CD1c-positive myeloid dendritic cell (primary cell): ENCODE measurements around the gene RALGPS1.

Experiments
- DNase-seq: peaks from one replicate; pipeline ENCODE4 v3.0.0-alpha.2; 2016; ENCODE audit errors: extremely low spot score

RALGPS1 gene

DNA sequence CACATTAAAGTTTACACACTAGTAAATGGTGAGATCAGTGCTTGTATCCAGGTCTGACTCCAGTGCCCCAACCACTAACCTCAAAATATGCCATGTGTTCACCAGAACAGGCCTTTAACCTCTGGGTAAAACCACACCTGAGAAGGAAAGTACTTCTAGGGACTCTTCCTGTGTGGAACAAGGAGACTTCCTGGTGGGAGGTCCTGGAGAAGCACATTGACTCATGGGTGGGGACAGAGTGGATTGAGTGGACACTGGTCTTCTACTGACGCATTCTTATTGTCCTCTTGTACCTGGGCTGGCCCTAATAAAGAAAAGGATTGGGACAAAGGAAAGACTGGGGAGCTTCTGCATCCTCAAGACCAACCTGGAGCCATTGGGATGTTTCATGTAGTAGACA is 164.4 kb downstream of the RALGPS1 start:
- no peak for DNase-seq

GRCh38 chr9:127079446-127080140 is 165.0 kb downstream of the RALGPS1 start:
- no peak for DNase-seq

DNA sequence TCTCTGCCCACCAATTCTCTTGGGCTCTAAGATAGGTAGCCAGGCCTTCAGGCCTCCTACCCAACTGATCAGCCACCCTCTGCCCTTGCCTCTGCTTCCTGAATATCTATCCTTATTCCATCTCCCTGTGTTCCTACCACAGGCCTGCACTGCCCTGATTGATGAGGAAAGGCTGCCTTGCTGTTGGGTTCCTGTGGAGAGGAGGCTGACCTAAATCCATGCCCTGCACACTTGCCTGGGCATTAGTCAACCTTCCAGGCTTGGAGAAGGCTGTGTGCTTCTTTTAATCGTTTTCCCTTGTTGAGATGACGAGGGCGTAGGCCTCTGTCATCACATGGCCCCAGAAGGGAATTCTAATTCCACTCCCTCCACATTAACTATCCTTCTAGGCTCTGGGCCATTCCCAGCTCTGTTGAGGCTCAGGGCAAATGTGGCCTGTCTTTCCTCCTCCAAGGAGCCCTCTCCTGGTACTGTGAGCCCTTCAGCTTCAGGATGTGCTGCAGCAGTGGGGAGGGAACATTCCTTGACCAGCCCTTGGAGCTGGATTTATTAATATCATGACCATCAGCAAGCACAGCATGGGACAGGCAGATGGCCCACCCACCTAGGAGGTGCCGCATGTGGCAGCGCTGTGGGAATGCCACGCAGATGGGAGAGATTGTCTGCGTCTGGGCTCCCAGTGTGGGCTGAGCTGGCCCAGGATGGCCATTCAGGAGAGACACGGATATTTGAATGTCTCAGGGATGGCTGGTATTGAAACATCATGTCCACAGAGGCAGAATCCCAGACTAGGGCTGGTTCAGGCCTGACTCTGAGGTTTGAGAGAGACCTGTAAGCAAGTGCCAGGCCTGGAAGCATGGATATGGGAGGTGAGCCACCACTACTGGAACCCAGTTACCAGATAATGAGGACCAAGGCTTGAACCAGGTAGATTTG is 166.9 kb downstream of the RALGPS1 start:
- DNase-seq: no peak

DNA sequence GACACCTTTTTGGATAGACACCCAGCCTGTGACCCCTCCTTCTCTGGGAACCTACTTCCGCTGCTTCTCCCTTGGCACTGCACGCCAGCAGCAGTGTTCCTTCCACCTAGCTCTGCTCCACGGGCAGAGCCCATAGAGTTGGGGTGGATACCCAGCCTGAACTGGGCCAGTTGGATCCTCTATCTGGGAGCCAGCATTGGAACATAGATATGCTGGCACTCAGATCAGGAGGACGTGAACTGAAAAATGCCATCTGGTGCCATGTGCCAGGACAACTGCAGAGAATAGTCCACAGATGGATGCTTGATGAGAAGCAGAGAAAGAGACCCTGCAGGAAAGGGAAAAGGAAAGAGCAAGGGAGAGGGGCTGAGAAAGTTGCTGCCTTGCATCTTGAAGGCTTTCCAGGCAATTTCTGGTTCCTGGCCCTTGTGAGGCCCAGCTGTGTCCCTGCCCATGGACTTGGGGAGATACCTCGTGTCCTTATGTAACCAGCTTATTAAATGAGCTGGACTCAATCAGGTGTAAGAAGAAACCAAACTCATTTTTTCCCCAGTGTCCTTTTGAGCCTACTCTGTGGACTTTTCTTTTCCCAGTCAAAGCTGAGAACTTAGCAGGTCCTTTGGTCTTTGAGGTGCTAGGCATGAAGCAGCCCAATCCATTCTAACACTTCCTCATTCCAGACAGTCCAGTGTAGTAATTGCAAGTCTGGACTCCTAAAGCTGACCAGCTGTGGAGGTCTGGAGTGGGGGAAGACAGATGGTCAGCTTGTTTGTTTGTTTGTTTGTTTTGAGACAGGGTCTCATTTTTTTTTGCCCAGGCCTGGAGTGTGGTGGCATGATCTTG is 168.8 kb downstream of the RALGPS1 start:
- DNase-seq: no peak

DNA sequence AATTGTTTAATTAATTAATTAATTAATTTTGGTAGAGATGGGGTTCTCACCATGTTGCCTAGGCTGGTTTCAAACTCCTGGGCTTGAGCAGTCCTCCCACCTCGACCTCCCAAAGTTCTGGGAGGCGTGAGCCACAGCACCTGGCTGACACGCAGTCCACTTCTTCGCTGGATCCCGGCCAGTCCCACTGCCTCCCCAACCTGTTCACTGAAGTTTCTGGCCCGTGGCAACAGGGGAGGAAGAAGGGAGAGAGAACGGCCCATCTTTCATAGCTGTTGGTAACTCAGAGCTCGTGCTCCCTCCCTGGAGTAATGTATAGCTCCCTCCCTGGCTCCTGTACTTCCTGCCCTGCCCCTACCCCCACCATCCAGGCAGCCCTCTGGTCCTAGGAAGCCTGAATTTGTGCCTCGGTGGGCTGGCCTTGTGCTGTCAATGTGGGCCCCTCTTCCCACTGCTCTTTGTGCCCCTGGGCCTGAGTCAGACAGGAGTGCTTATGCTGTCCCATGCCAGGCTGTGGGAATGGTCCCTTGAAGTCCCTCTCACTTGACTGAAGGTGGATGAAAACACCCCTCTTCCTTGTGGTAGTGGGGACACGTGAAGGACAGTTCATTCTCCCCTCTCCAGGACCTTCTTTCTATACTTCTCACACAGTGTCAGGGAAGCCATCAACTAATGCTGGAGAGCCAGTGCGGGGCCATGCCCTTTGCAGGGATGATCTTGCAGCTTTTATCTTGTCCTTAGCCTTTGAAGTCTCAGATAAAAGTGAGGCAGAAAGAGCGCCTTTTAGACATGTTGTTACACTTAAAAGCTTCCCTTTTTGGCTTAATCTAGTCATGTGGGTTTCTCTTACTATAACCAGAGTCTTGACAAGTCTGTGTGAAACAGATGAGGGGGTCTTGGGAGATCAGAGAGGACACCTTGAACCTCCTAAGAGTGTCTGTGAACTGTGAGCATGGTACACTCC is 169.8 kb downstream of the RALGPS1 start:
- DNase-seq: no peak

- DNase-seq: no peak
Measured at GRCh38 chr9:127085186-127085585, 170.6 kb downstream of the RALGPS1 start.

- DNase-seq: no peak
Measured at GRCh38 chr9:127086771-127087170, 172.2 kb downstream of the RALGPS1 start.

DNA sequence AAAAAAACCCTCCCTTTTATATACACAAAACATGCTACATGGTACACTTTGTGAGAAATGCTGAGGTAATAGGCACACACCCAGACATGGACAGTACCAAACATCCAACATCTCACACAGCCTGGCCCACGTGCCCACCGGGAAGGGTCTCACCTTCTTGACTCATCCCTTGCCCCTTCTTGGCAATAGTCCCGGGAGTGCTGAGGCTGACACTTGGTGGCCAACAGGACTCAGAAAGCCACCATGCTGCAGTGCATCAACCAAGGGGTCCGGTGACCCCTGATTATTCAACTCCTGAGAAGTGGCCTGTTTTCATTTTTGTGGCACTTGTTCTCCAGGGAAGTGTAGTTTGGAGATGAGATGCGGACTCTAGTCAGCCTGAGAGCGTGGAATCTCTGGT is 172.8 kb downstream of the RALGPS1 start:
- no peak for DNase-seq

- DNase-seq: no peak
Measured at GRCh38 chr9:127087836-127088235, 173.3 kb downstream of the RALGPS1 start.

GRCh38 chr9:127088724-127089615 is 174.4 kb downstream of the RALGPS1 start:
- no peak for DNase-seq

- no peak for DNase-seq
Measured at GRCh38 chr9:127089631-127090081, 175.1 kb downstream of the RALGPS1 start.

DNA sequence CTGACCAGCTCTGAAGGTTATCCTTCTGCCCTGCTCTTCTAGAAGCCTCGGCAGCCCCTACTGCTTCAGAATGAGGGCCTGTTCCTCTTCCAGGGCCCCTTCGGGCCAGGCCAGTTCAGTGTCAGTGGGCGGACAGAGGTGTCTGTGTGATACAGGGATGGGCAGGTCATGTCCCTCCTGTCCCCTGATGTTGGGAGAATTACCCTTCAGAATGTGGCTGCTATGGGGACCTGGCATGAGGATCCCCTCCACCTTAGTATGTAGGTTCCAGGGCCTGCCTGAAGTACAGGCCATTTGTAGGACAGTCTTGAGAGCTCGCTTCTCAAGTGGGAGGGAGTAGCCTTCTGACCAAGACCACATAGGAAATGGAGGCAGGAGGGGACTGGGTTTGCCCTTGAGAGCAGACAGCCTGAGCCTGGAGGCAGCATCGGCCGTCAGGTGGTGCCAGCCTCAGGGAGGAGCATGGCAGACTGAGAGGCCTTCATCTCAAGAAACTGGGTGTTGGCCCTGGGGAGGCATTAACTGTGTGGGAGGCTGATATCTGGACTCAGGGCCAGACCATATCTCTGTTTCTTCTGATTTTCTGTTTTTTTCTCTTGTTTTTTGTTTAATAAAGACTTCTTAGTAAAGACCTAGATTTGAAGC is 175.9 kb downstream of the RALGPS1 start:
- no peak for DNase-seq

- no peak for DNase-seq
Measured at GRCh38 chr9:127091526-127091925, 176.9 kb downstream of the RALGPS1 start.

GRCh38 chr9:127092041-127092608 is 177.5 kb downstream of the RALGPS1 start:
- no peak for DNase-seq

DNA sequence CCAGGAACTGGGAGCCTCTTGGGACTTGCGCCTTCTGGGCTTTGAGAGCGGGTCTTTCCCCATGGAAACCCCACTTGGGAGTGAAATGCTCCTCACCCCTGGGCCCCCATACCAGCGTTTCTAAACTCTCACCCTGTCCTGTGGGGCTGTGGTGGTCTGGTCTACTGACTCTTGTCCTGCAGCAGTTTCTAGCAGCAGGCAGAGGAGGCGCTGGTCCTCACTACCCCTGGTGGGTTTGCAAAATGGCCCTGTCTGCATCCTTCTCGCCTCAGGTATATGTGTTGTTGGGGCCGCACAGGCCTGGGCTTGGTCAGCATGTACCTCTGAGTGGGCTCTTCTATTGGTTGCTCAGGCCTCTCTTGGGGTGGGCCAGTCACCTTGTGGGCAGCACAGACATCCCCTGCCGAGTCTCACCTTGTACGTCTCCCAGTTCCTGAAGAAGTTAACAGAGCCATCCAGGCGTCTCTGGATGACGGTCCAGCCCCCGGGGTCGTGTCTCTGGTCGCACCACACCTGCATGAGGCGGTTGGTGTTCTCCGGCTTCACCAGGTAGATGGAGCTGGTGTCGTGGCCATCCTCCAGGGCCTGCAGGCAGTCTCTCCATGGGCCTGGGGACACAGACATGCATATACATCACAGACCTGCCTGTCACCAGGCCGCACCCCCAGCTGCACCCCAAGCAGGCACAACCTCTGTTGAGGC is 178.9 kb downstream of the RALGPS1 start:
- DNase-seq: no peak

- no peak for DNase-seq
Measured at GRCh38 chr9:127095411-127095810, 180.8 kb downstream of the RALGPS1 start.

- no peak for DNase-seq
Measured at GRCh38 chr9:127096208-127096607, 181.6 kb downstream of the RALGPS1 start.

DNA sequence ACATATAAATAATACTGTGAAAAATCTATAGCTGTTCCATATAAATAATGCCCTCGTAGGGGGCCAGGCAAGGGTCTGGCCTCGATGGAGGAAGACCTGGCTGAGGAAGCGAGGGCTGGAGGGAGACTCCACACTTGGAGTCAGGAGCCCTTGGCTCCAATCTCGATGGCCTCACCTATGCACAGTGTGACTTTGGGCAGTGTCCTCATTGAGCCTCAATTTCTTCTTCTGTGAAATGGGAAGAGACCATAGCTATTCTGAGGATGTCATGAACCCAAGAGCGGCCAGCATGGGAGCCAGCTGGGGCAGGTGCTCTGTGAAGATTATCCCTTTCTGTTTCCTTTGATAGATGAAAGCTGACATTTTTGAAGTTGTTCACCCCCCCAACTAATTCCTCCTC is 183.1 kb downstream of the RALGPS1 start:
- DNase-seq: no peak
